Osteoblast (primary cell): ENCODE measurements around the gene SCIMP. TPM values are rescaled to one million over a fixed set of nuclear protein-coding genes. Genes with fewer than 3 reads are reported as not detected.

Experiments used
- DNase-seq: peaks from one replicate; pipeline ENCODE4 v3.0.0; 2011; ENCODE audit warnings: low spot score, mixed read lengths; ENCODE audit not compliant: insufficient read length; ENCODE audit errors: missing footprints
- H2AFZ ChIP-seq: 2 replicates; pipeline ENCODE4 v1.6.0; 2011; ENCODE audit warnings: mild to moderate bottlenecking, low read length
- H3K27ac ChIP-seq: 2 replicates; pipeline ENCODE4 v1.5.1; 2011; ENCODE audit warnings: mild to moderate bottlenecking, low read depth, low read length, moderate library complexity
- H3K27me3 ChIP-seq: 2 replicates; pipeline ENCODE4 v1.6.0; 2012; ENCODE audit warnings: mild to moderate bottlenecking, control low read depth, inconsistent platforms, low read length, moderate library complexity; ENCODE audit not compliant: insufficient read depth
- H3K36me3 ChIP-seq: 2 replicates; pipeline ENCODE4 v1.5.1; 2011; ENCODE audit warnings: mild to moderate bottlenecking, low read length, control low read depth, moderate library complexity; ENCODE audit not compliant: insufficient read depth
- H3K4me1 ChIP-seq: 2 replicates; pipeline ENCODE4 v1.5.1; 2011; ENCODE audit warnings: mild to moderate bottlenecking, low read length, control low read depth, moderate library complexity; ENCODE audit not compliant: insufficient read depth
- H3K4me2 ChIP-seq: 2 replicates; pipeline ENCODE4 v1.6.0; 2011; ENCODE audit warnings: mild to moderate bottlenecking, low read length; ENCODE audit not compliant: insufficient read depth
- H3K4me3 ChIP-seq: fragments of 200-600 bp; sonication (generic); 3 replicates; pipeline ENCODE4 v1.5.1; 2012; ENCODE audit warnings: mild to moderate bottlenecking, low read length, inconsistent platforms; ENCODE audit not compliant: insufficient read depth
- H3K79me2 ChIP-seq: 2 replicates; pipeline ENCODE4 v1.6.0; 2012; ENCODE audit warnings: mild to moderate bottlenecking, low read length, control low read depth, inconsistent platforms; ENCODE audit not compliant: insufficient read depth
- H3K9me3 ChIP-seq: 2 replicates; pipeline ENCODE4 v1.5.1; 2011; ENCODE audit warnings: low read depth, low read length, control low read depth
- H4K20me1 ChIP-seq: 2 replicates; pipeline ENCODE4 v1.6.0; 2012; ENCODE audit warnings: mild to moderate bottlenecking, low read length, control low read depth; ENCODE audit not compliant: insufficient read depth
- CTCF ChIP-seq: IDR thresholded peaks from 2 replicates; pipeline ENCODE4 v1.5.1; 2011; ENCODE audit warnings: mild to moderate bottlenecking, low read depth, low read length, moderate library complexity; ENCODE audit errors: extremely low read depth
- total RNA-seq: library from RNA; depleted of rRNA; stranded (reverse); fragments of >200 nt; gene quantifications from 2 replicates; pipeline ENCODE4 v1.2.3, GENCODE V29; 2012

Gene SCIMP
- total RNA-seq, 1 donor: not detected

- Histone ChIP-seq H3K4me3 (no peak overlapping the region), H3K9me3 (no peaks in the 10 kb centered on the region), H3K27ac (no peak overlapping the region), H3K4me1 (peaks cover 7% of the 10 kb centered on the region), H3K4me2 (no peak overlapping the region), H3K27me3 (no peaks in the 10 kb centered on the region), H2AFZ (no peak overlapping the region), H3K36me3 (peaks cover 9% of the 10 kb centered on the region), H4K20me1 (peaks cover 3% of the 10 kb centered on the region), H3K79me2 (no peaks in the 10 kb centered on the region)
- DNase-seq: peak; percentile 59
- TF ChIP-seq CTCF: no peak
Measured at GRCh38 chr17:5211458-5211857, 23.2 kb downstream of the SCIMP start.

- no peak overlapping the region for H3K4me2 ChIP-seq
- DNase-seq: no peak
- no peak overlapping the region for H3K27ac ChIP-seq
- no peaks in the 10 kb centered on the region for H3K27me3 ChIP-seq
- TF ChIP-seq CTCF: no peak
- no peaks in the 10 kb centered on the region for H3K9me3 ChIP-seq
- H3K4me1 ChIP-seq: peaks cover 7% of the 10 kb centered on the region
- H2AFZ ChIP-seq: no peak overlapping the region
- no peak overlapping the region for H3K4me3 ChIP-seq
- H3K79me2 ChIP-seq: no peaks in the 10 kb centered on the region
- peaks cover 9% of the 10 kb centered on the region for H3K36me3 ChIP-seq
- H4K20me1 ChIP-seq: peaks cover 3% of the 10 kb centered on the region
Measured at GRCh38 chr17:5210614-5211252, 23.9 kb downstream of the SCIMP start.

- no peak overlapping the region for H3K4me2 ChIP-seq
- peaks cover 3% of the 10 kb centered on the region for H4K20me1 ChIP-seq
Measured at GRCh38 chr17:5210091-5210490, 24.6 kb downstream of the SCIMP start.

GRCh38 chr17:5209396-5209795 is 25.3 kb downstream of the SCIMP start:
- no peaks in the 10 kb centered on the region for H3K27me3 ChIP-seq
- no peak overlapping the region for H3K4me2 ChIP-seq
- peak overlapping the region; percentile 30 for H3K27ac ChIP-seq
- peak; percentile 90 for DNase-seq
- peaks cover 5% of the 10 kb centered on the region for H3K36me3 ChIP-seq
- no peak overlapping the region for H2AFZ ChIP-seq
- H3K9me3 ChIP-seq: no peaks in the 10 kb centered on the region
- no peak for TF ChIP-seq CTCF
- no peaks in the 10 kb centered on the region for H3K79me2 ChIP-seq
- no peak overlapping the region for H3K4me3 ChIP-seq
- H4K20me1 ChIP-seq: peaks cover 3% of the 10 kb centered on the region
- H3K4me1 ChIP-seq: peaks cover 7% of the 10 kb centered on the region

More at GRCh38 chr17:5210091-5210490, 24.6 kb downstream of the SCIMP start:
- Histone ChIP-seq H3K36me3 (peaks cover 7% of the 10 kb centered on the region), H3K9me3 (no peaks in the 10 kb centered on the region), H3K4me1 (peaks cover 7% of the 10 kb centered on the region), H3K27ac (no peak overlapping the region), H3K79me2 (no peaks in the 10 kb centered on the region), H2AFZ (no peak overlapping the region), H3K4me3 (no peak overlapping the region), H3K27me3 (no peaks in the 10 kb centered on the region)
- TF ChIP-seq CTCF: no peak
- no peak for DNase-seq
